ENCODE results near the gene KAT2A. TPM values are rescaled to one million over a fixed set of nuclear protein-coding genes. Genes with fewer than 3 reads are reported as not detected.

Gene KAT2A
- total RNA-seq, 1 donor from 2014 or later = 18.4 TPM

GRCh38 chr17:42098730-42099399 lies 22.3 kb downstream of the KAT2A start:
- peak overlapping the region; percentile 13 for H3K27ac Mint-ChIP-seq

GRCh38 chr17:42097691-42098631 lies 23.2 kb downstream of the KAT2A start, which contains the start of gene ZNF385C:
Gene ZNF385C (minus strand): TSS chr17:42098473. CDS start chr17:42063056, 35,417 bp downstream.
- DNase-seq (ENCODE audit: low spot score) = peak; percentile 69
- no peaks in the 10 kb centered on the region for H3K9me3 ChIP-seq (ENCODE audit: low read depth)
- Mint-ChIP-seq H3K4me3 (peak within 1 kb of the TSS; percentile 38), H3K27me3 (ENCODE audit: insufficient read depth, low read depth) (peaks cover 25% of the 10 kb centered on the region), H3K36me3 (no peaks in the 10 kb centered on the region), H3K9me3 (no peaks in the 10 kb centered on the region), H3K4me1 (peaks cover 26% of the 10 kb centered on the region), H3K27ac (peak within 1 kb of the TSS; percentile 13)
- peak; percentile 56 for TF ChIP-seq EZH2 (IDR thresholded peaks at IDR 0.05)
- TF ChIP-seq CTCF (IDR thresholded peaks at IDR 0.05) = no peak
- H3F3A ChIP-seq (ENCODE audit: low read depth) = peaks cover 12% of the 10 kb centered on the region
- H3K4me3 ChIP-seq = peak within 1 kb of the TSS; percentile 43
- H3K27me3 ChIP-seq = peaks cover 36% of the 10 kb centered on the region
- no peaks in the 10 kb centered on the region for H3K36me3 ChIP-seq
- peak within 1 kb of the TSS; percentile 87 for H2AFZ ChIP-seq (replicated peaks)
- H3K79me2 ChIP-seq (ENCODE audit: low read depth) = no peaks in the 10 kb centered on the region
- H3K9ac ChIP-seq = no peak within 1 kb of the TSS
- H3K4me2 ChIP-seq = peak within 1 kb of the TSS; percentile 81
- no peaks in the 10 kb centered on the region for H4K20me1 ChIP-seq (ENCODE audit: low read depth)
- no peak within 1 kb of the TSS for H3K27ac ChIP-seq
- peaks cover 7% of the 10 kb centered on the region for H3K4me1 ChIP-seq

More at GRCh38 chr17:42098730-42099399, 22.3 kb downstream of the KAT2A start:
- Mint-ChIP-seq H3K36me3 (no peaks in the 10 kb centered on the region), H3K4me3 (peak overlapping the region; percentile 35), H3K9me3 (no peaks in the 10 kb centered on the region), H3K27me3 (ENCODE audit: insufficient read depth, low read depth) (peaks cover 25% of the 10 kb centered on the region), H3K4me1 (peaks cover 26% of the 10 kb centered on the region)
- peaks cover 7% of the 10 kb centered on the region for H3K4me1 ChIP-seq
- H3K27ac ChIP-seq = no peak overlapping the region
- H3K27me3 ChIP-seq = peaks cover 36% of the 10 kb centered on the region
- H3K79me2 ChIP-seq (ENCODE audit: low read depth) = no peaks in the 10 kb centered on the region
- peak overlapping the region; percentile 81 for H3K4me2 ChIP-seq
- H4K20me1 ChIP-seq (ENCODE audit: low read depth) = no peaks in the 10 kb centered on the region
- H3K9ac ChIP-seq = no peak overlapping the region
- DNase-seq (ENCODE audit: low spot score) = peak; percentile 35
- peak overlapping the region; percentile 43 for H3K4me3 ChIP-seq
- TF ChIP-seq EZH2 (IDR thresholded peaks at IDR 0.05) (no peak), CTCF (IDR thresholded peaks at IDR 0.05) (no peak), EZH2phosphoT487 (IDR thresholded peaks at IDR 0.05) (no peak)
- H3F3A ChIP-seq (ENCODE audit: low read depth) = peaks cover 12% of the 10 kb centered on the region
- no peaks in the 10 kb centered on the region for H3K9me3 ChIP-seq (ENCODE audit: low read depth)
- H3K36me3 ChIP-seq = no peaks in the 10 kb centered on the region
- H2AFZ ChIP-seq (replicated peaks) = no peak overlapping the region

- H3K4me3 Mint-ChIP-seq = peak overlapping the region; percentile 36
- Histone ChIP-seq H3F3A (ENCODE audit: low read depth) (peaks cover 12% of the 10 kb centered on the region), H3K9me3 (ENCODE audit: low read depth) (no peaks in the 10 kb centered on the region), H4K20me1 (ENCODE audit: low read depth) (no peaks in the 10 kb centered on the region), H3K79me2 (ENCODE audit: low read depth) (no peaks in the 10 kb centered on the region), H3K36me3 (no peaks in the 10 kb centered on the region), H3K4me2 (no peak overlapping the region), H3K4me3 (no peak overlapping the region), H3K4me1 (peaks cover 7% of the 10 kb centered on the region), H3K27ac (no peak overlapping the region), H3K27me3 (peaks cover 36% of the 10 kb centered on the region), H3K9ac (no peak overlapping the region), H2AFZ (replicated peaks) (no peak overlapping the region)
- TF ChIP-seq EZH2 (IDR thresholded peaks at IDR 0.05) = no peak
- no peak for TF ChIP-seq CTCF (IDR thresholded peaks at IDR 0.05)
- TF ChIP-seq EZH2phosphoT487 (IDR thresholded peaks at IDR 0.05) = no peak
- H3K9me3 Mint-ChIP-seq = no peaks in the 10 kb centered on the region
- no peak overlapping the region for H3K27ac Mint-ChIP-seq
- H3K36me3 Mint-ChIP-seq = no peaks in the 10 kb centered on the region
- peaks cover 24% of the 10 kb centered on the region for H3K4me1 Mint-ChIP-seq
- H3K27me3 Mint-ChIP-seq (ENCODE audit: insufficient read depth, low read depth) = peaks cover 27% of the 10 kb centered on the region
- DNase-seq (ENCODE audit: low spot score) = no peak
These were observed 24.6 kb downstream of the KAT2A start for GRCh38 chr17:42096360-42097111.

All from neural progenitor cell (in vitro differentiated cells).